Activated CD4-positive, alpha-beta T cell treated with anti-CD3 and anti-CD28 coated beads, Interleukin-2, amount 10 ng/mL, durations not matched to agents 7 days and 5 days (primary cell): ENCODE measurements around the gene BAZ2B. TPM values are rescaled to one million over a fixed set of nuclear protein-coding genes. Genes with fewer than 3 reads are reported as not detected.

Experiments
- CTCF ChIA-PET: fragments of 350-600 bp; sonication (Branson Sonifier 250); formaldehyde crosslinking; loops from one replicate; lab custom pipeline; 2021; ENCODE audit warnings: antibody characterized with exemption; lab: Charles Lee
- POLR2A ChIA-PET: fragments of 350-600 bp; sonication (Branson Sonifier 250); formaldehyde crosslinking; loops from one replicate; lab custom pipeline; 2021; ENCODE audit warnings: antibody characterized with exemption; lab: Charles Lee
- DNase-seq: peaks from one replicate; pipeline ENCODE4 v3.0.0-alpha.2; 2020
- H3K27ac Mint-ChIP-seq: one replicate; pipeline ENCODE4 v1.8.0; 2021; ENCODE audit warnings: mild to moderate bottlenecking, moderate library complexity, mixed read lengths
- H3K27me3 Mint-ChIP-seq: one replicate; pipeline ENCODE4 v1.8.0; 2021; ENCODE audit warnings: mixed read lengths
- H3K36me3 Mint-ChIP-seq: one replicate; pipeline ENCODE4 v1.8.0; 2021; ENCODE audit warnings: low read depth, mixed read lengths
- H3K4me1 Mint-ChIP-seq: one replicate; pipeline ENCODE4 v1.8.0; 2021; ENCODE audit warnings: mixed read lengths
- H3K4me3 Mint-ChIP-seq: one replicate; pipeline ENCODE4 v1.8.0; 2021; ENCODE audit warnings: mild to moderate bottlenecking, moderate library complexity, mixed read lengths
- H3K9me3 Mint-ChIP-seq: one replicate; pipeline ENCODE4 v1.8.0; 2021; ENCODE audit warnings: mixed read lengths
- total RNA-seq, 2 experiments: library from RNA; stranded (reverse); gene quantifications; one replicate each; pipeline ENCODE4 v1.2.3, GENCODE V29; 2021

Gene BAZ2B
- total RNA-seq, 2 experiments from 2014 or later = 11.3 to 13.0 TPM

DNA sequence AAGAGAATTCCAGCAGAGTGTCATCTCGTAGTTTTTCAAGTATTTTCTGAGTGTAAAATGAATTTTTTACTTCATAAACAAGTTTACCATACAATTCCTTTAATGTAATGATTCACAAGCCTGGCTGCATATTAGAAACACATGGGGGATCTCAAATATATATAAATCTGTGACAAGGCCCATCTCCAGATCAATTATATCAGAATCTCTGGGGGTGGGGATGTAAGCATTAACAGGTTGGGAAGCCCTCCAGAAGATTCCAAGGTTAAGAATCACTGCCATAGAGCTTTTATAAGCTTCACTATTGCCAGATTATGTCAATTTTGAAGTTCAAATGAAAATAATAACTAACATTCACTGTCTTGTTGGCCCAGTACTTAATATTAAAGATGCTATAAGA is 111.2 kb downstream of the BAZ2B start:
- CTCF ChIA-PET = interaction anchor here (1.5 kb wide), 1 partner anchor 10 kb away, joined by 5 read pairs; no protein-coding TSS in a partner anchor
- peaks cover 8% of the 10 kb centered on the region for H3K4me1 Mint-ChIP-seq
- H3K4me3 Mint-ChIP-seq = no peak overlapping the region
- H3K27me3 Mint-ChIP-seq = no peaks in the 10 kb centered on the region
- peaks cover under 1% of the 10 kb centered on the region for H3K36me3 Mint-ChIP-seq
- DNase-seq = no peak
- H3K27ac Mint-ChIP-seq = no peak overlapping the region
- peaks cover 7% of the 10 kb centered on the region for H3K9me3 Mint-ChIP-seq
- POLR2A ChIA-PET = no interaction called here

- DNase-seq = no peak
- Mint-ChIP-seq H3K27ac (no peak overlapping the region), H3K4me3 (no peak overlapping the region), H3K4me1 (peaks cover 15% of the 10 kb centered on the region), H3K9me3 (peaks cover 12% of the 10 kb centered on the region), H3K27me3 (no peaks in the 10 kb centered on the region), H3K36me3 (peaks cover 3% of the 10 kb centered on the region)
- ChIA-PET POLR2A (no interaction called here), CTCF (no interaction called here)
These were observed 114.6 kb downstream of the BAZ2B start for GRCh38 chr2:159501743-159502142.

- CTCF ChIA-PET = interaction anchor here (0.9 kb wide), 1 partner anchor 47 kb away, joined by 3 read pairs; no protein-coding TSS in a partner anchor
These were observed 118.5 kb downstream of the BAZ2B start for GRCh38 chr2:159497847-159498246.

DNA sequence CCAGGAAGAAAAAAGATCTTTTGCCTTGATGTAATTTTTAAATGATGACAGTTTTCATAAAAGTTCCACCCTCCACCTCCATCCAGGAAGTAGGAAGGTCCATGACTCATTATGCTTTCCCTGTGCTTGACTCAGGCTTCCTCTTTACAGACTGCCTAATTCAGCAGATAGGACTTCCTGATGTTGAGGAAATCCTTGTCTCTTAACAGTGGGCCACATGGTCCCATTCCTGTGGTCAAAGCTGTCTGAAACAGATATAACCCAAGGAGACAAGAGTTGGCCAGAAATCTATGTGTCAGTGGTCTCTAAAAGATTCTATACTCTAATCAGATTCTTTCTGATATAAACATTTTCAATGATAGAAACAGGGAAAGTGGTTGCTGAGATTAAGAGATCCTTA is 119.1 kb downstream of the BAZ2B start:
- Mint-ChIP-seq H3K27ac (no peak overlapping the region), H3K27me3 (no peaks in the 10 kb centered on the region), H3K4me3 (no peak overlapping the region), H3K9me3 (peaks cover 12% of the 10 kb centered on the region), H3K36me3 (peaks cover 3% of the 10 kb centered on the region), H3K4me1 (peaks cover 13% of the 10 kb centered on the region)
- no peak for DNase-seq
- ChIA-PET CTCF (no interaction called here), POLR2A (no interaction called here)

More at GRCh38 chr2:159497847-159498246, 118.5 kb downstream of the BAZ2B start:
- Mint-ChIP-seq H3K27ac (no peak overlapping the region), H3K4me1 (peaks cover 13% of the 10 kb centered on the region), H3K27me3 (no peaks in the 10 kb centered on the region), H3K36me3 (peaks cover 3% of the 10 kb centered on the region), H3K4me3 (no peak overlapping the region), H3K9me3 (peaks cover 12% of the 10 kb centered on the region)
- POLR2A ChIA-PET = no interaction called here
- no peak for DNase-seq

- H3K27ac Mint-ChIP-seq = no peak overlapping the region
- ChIA-PET CTCF (no interaction called here), POLR2A (no interaction called here)
- DNase-seq = no peak
- H3K27me3 Mint-ChIP-seq = no peaks in the 10 kb centered on the region
- H3K4me3 Mint-ChIP-seq = no peak overlapping the region
- no peaks in the 10 kb centered on the region for H3K4me1 Mint-ChIP-seq
- H3K36me3 Mint-ChIP-seq = no peaks in the 10 kb centered on the region
- no peaks in the 10 kb centered on the region for H3K9me3 Mint-ChIP-seq
These were observed 126.9 kb downstream of the BAZ2B start for GRCh38 chr2:159489476-159489875.

DNA sequence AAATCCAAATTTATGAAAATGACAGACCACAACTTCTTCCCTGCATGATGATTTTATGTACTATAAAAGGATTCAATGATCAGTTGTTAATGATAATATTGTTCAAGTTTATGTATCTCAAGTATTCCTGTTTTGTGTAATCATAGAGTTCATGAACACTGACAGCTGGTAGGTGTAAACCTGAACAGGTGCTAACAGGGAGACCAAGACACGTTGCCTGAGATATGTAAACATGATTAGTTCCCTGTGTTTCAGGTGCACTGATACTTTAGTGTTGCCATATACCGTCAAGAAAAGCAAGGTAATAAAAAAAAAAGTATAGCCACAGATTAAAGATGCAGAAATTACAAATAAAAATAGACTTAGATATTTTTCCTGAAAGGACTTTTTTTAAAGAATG is 131.8 kb downstream of the BAZ2B start:
- no peaks in the 10 kb centered on the region for H3K36me3 Mint-ChIP-seq
- DNase-seq = no peak
- no peaks in the 10 kb centered on the region for H3K27me3 Mint-ChIP-seq
- no peaks in the 10 kb centered on the region for H3K4me1 Mint-ChIP-seq
- H3K27ac Mint-ChIP-seq = no peak overlapping the region
- H3K9me3 Mint-ChIP-seq = no peaks in the 10 kb centered on the region
- ChIA-PET CTCF (no interaction called here), POLR2A (no interaction called here)
- H3K4me3 Mint-ChIP-seq = no peak overlapping the region

DNA sequence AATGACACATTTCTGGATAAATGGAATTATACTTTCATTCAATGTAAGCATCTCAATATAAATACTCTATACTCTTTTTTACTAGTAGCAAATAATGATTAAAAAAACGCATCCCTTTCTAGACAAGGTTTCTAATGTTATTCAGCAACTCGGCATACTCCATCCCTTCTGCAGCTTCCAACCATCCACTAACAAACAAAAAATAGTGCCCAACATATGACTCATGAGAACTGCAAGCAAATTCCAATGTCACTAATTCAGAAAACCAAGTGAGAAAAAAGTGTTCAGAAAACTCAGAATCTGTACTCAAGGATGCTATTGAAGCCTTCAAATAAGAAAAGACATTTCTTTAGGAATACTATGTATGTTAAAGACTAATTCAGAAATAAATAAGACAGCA is 140.0 kb downstream of the BAZ2B start:
- Mint-ChIP-seq H3K4me3 (no peak overlapping the region), H3K36me3 (peaks cover 11% of the 10 kb centered on the region), H3K27ac (no peak overlapping the region), H3K4me1 (no peaks in the 10 kb centered on the region), H3K9me3 (peaks cover 18% of the 10 kb centered on the region), H3K27me3 (no peaks in the 10 kb centered on the region)
- CTCF ChIA-PET = no interaction called here
- POLR2A ChIA-PET = no interaction called here
- DNase-seq = no peak

- POLR2A ChIA-PET = no interaction called here
- DNase-seq = no peak
- H3K4me3 Mint-ChIP-seq = no peak overlapping the region
- H3K9me3 Mint-ChIP-seq = peaks cover 18% of the 10 kb centered on the region
- peaks cover 11% of the 10 kb centered on the region for H3K36me3 Mint-ChIP-seq
- H3K4me1 Mint-ChIP-seq = no peaks in the 10 kb centered on the region
- CTCF ChIA-PET = no interaction called here
- no peak overlapping the region for H3K27ac Mint-ChIP-seq
- H3K27me3 Mint-ChIP-seq = no peaks in the 10 kb centered on the region
These were observed 140.6 kb downstream of the BAZ2B start for GRCh38 chr2:159475793-159476192.

- Mint-ChIP-seq H3K4me3 (no peak overlapping the region), H3K4me1 (no peaks in the 10 kb centered on the region), H3K9me3 (peaks cover 25% of the 10 kb centered on the region), H3K27me3 (no peaks in the 10 kb centered on the region), H3K27ac (no peak overlapping the region), H3K36me3 (peaks cover 10% of the 10 kb centered on the region)
- no peak for DNase-seq
- ChIA-PET CTCF (no interaction called here), POLR2A (no interaction called here)
These were observed 145.0 kb downstream of the BAZ2B start for GRCh38 chr2:159471340-159471739.

- no peak for DNase-seq
- POLR2A ChIA-PET = no interaction called here
- H3K27ac Mint-ChIP-seq = no peak overlapping the region
- peaks cover 6% of the 10 kb centered on the region for H3K36me3 Mint-ChIP-seq
- no peaks in the 10 kb centered on the region for H3K4me1 Mint-ChIP-seq
- no peak overlapping the region for H3K4me3 Mint-ChIP-seq
- H3K9me3 Mint-ChIP-seq = peaks cover 9% of the 10 kb centered on the region
- H3K27me3 Mint-ChIP-seq = no peaks in the 10 kb centered on the region
- CTCF ChIA-PET = no interaction called here
These were observed 148.1 kb downstream of the BAZ2B start for GRCh38 chr2:159468257-159468656.

- ChIA-PET POLR2A (no interaction called here), CTCF (no interaction called here)
- Mint-ChIP-seq H3K27ac (no peak overlapping the region), H3K9me3 (peaks cover 3% of the 10 kb centered on the region), H3K27me3 (no peaks in the 10 kb centered on the region), H3K4me3 (no peak overlapping the region), H3K36me3 (peaks cover 4% of the 10 kb centered on the region), H3K4me1 (peaks cover 4% of the 10 kb centered on the region)
- no peak for DNase-seq
These were observed 153.4 kb downstream of the BAZ2B start for GRCh38 chr2:159462961-159463360.

- POLR2A ChIA-PET = no interaction called here
- Mint-ChIP-seq H3K27me3 (no peaks in the 10 kb centered on the region), H3K36me3 (peaks cover 4% of the 10 kb centered on the region), H3K4me3 (no peak overlapping the region), H3K9me3 (peaks cover 3% of the 10 kb centered on the region), H3K27ac (no peak overlapping the region), H3K4me1 (peaks cover 11% of the 10 kb centered on the region)
- CTCF ChIA-PET = no interaction called here
- DNase-seq = no peak
These were observed 154.1 kb downstream of the BAZ2B start for GRCh38 chr2:159462201-159462785.

GRCh38 chr2:159461076-159461475 is 155.3 kb downstream of the BAZ2B start:
- Mint-ChIP-seq H3K36me3 (peaks cover 4% of the 10 kb centered on the region), H3K4me1 (peaks cover 20% of the 10 kb centered on the region), H3K27ac (no peak overlapping the region), H3K4me3 (no peak overlapping the region), H3K27me3 (no peaks in the 10 kb centered on the region), H3K9me3 (peaks cover 3% of the 10 kb centered on the region)
- ChIA-PET POLR2A (no interaction called here), CTCF (interaction anchor here (0.7 kb wide), 1 partner anchor 369 kb away, joined by 3 read pairs; no protein-coding TSS in a partner anchor)
- DNase-seq = no peak

DNA sequence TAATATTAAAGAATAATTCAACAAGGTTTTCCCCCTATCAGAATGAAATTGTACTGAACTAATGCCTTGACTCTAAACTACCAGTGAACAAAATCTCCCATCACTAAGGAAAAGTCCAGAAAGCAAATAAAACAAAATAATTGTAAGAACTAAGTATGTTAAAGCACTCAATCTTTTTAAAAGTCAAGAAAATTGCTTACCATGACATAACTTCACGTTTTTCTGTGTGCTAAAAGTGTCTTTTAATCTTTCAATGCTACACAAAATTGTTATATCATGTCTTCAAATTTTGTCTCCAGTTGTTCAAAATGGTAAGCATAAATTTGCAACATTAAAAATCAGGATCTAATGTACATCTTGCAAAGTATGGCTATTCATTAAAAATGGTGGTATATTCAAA is 156.1 kb downstream of the BAZ2B start:
- Mint-ChIP-seq H3K36me3 (peaks cover 4% of the 10 kb centered on the region), H3K4me3 (no peak overlapping the region), H3K9me3 (peaks cover 3% of the 10 kb centered on the region), H3K27ac (no peak overlapping the region), H3K4me1 (peaks cover 23% of the 10 kb centered on the region), H3K27me3 (no peaks in the 10 kb centered on the region)
- ChIA-PET POLR2A (interaction anchor here (0.6 kb wide), 1 partner anchor 336 kb away, joined by 3 read pairs; no protein-coding TSS in a partner anchor), CTCF (interaction anchor here (0.7 kb wide), 1 partner anchor 370 kb away, joined by 3 read pairs; no protein-coding TSS in a partner anchor)
- no peak for DNase-seq
